HTR-8/SVneo (cell line): ENCODE data around the gene MYO9A.

Source experiments
- DNase-seq: peaks from one replicate; pipeline ENCODE4 v3.0.0; 2011; ENCODE audit warnings: low spot score, mixed read lengths; ENCODE audit not compliant: insufficient read length
- FAIRE-seq: peaks from 2 replicates; lab custom pipeline; 2011; peaks lifted over from hg19 to GRCh38; lab: Jason Lieb, UNC

The MYO9A gene, protein sequence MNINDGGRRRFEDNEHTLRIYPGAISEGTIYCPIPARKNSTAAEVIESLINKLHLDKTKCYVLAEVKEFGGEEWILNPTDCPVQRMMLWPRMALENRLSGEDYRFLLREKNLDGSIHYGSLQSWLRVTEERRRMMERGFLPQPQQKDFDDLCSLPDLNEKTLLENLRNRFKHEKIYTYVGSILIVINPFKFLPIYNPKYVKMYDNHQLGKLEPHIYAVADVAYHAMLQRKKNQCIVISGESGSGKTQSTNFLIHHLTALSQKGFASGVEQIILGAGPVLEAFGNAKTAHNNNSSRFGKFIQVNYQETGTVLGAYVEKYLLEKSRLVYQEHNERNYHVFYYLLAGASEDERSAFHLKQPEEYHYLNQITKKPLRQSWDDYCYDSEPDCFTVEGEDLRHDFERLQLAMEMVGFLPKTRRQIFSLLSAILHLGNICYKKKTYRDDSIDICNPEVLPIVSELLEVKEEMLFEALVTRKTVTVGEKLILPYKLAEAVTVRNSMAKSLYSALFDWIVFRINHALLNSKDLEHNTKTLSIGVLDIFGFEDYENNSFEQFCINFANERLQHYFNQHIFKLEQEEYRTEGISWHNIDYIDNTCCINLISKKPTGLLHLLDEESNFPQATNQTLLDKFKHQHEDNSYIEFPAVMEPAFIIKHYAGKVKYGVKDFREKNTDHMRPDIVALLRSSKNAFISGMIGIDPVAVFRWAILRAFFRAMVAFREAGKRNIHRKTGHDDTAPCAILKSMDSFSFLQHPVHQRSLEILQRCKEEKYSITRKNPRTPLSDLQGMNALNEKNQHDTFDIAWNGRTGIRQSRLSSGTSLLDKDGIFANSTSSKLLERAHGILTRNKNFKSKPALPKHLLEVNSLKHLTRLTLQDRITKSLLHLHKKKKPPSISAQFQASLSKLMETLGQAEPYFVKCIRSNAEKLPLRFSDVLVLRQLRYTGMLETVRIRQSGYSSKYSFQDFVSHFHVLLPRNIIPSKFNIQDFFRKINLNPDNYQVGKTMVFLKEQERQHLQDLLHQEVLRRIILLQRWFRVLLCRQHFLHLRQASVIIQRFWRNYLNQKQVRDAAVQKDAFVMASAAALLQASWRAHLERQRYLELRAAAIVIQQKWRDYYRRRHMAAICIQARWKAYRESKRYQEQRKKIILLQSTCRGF (N-terminal part only)

DNA sequence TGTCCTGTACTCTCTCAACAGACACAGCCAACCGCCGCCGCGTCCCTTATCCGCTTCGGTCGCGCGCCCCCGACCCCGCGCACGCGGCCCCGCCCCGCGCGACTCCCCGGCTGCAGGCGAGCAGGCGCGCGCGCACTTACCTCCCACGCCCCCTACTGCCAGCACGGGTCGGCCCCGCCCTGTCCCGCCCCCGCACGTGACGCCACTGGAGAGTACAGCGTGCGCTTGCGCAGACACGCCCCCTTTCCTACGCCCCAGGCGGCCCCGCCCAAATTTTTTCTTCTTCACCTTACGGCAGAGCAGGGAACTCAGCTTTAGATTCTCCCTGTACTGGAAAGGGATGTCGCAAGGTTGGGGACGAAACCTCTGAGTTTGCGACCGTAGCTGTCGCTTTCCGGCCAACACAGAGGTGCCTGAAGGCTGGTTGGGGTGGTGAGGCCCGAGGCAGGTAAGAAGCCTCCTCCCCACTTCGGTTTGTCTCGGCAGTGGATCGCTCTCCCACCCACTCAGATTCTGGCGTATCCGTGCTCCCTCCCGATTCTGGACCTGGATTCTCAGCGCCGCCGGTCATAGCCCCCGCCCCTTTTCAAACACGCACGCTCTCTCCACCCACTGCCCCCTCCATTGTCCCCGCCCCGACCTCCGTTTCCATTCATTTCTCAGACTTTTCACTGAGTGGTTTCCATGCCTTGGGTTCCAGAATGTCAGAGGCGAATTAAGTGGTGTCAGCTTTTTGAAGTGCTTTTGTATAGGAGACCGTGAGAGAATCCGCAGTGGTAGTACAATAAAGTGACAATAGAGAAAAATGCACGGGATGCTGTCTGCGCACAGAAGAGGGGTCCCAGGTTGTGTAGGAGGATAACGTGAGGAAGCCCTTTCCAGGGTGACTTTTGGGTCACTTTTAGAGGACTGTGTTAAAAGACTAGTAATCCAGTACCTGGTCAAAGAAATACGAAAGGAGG lies at the start of gene MYO9A, which contains the start of gene SENP8:
Gene MYO9A, minus strand, starts transcription at position 134 of the 962 bp plus-strand sequence. CDS start 71,587 bp downstream, outside the sequence.
Gene SENP8, plus strand, starts transcription at position 387 of the 962 bp plus-strand sequence. CDS start 21,221 bp downstream, outside the sequence.
- peak; percentile 99 for FAIRE-seq
- DNase-seq: peak; percentile 96

DNA sequence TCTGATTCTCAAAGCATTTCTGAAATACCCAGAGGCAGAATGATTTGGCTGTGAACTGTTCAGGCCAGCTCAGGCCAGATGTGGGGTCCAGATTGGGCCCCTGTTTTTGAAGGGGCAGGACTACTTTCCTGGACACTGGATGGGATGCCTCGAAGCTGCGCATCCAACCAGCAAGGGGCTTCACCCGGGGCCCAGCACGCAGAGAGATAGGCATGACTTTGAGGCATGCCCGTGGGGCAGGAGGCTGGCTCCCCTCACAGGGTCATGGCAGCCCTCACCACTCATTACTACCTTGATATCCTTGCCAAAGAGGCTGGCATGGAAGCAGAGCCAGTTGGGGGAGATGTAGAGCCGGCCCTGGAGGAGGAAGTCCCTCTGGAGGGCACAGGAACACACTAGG lies 49.5 kb upstream of the MYO9A start:
- no peak for DNase-seq
- FAIRE-seq: no peak

DNA sequence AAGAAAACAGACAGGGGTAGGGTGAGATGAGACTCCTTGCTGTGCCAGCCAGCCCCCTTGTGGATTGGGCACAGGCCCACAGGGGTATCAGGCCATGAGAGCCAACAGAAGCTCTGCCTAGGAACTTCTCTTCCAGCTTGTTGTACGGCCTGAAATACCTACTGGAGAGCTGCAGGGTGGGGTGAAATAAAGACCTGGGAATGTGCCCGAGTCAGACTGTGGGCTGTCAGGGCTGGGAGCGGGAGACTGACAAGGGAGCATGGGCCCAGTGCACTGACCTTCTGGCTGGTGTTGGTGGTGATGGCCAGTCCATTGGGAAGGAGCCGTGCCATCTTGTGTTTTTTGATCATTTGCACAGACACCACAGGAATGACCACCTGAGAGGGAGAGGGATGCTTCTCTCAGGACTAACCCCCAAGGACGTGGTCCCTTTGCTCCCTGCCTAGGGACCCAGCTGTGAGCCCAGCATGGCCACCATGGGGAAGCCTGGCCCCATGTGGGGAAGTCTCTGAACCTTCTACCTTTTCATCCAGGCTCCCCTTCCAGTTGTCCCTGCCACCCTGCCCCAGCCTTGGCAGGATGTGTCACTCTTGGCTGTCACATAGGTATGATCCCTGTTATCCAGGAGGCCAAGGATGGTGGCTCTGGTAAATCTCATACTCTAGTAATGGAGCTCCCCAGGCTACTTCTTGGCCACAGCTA lies 48.9 kb upstream of the MYO9A start:
- DNase-seq (no peak), FAIRE-seq (peak; percentile 33)

DNA sequence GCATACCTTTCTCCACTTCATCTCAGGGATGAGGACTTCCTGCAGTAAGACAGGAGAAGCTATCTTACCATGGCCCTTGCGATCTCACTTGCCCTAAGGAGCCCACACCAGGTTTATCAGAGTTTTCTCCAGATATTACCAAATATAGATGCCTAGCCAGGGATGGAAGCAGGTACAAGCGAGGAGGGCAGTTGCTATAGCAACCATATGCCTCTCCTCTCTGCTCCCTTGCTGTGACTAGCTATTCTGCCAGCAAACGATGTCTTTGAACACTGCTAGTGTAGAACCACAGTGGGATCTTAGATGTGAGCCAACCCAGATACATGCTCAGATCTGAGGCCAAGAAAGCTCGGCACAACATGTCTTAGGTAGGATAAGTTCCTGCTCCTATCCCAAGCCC lies 45.8 kb upstream of the MYO9A start:
- FAIRE-seq: no peak
- DNase-seq: no peak

DNA sequence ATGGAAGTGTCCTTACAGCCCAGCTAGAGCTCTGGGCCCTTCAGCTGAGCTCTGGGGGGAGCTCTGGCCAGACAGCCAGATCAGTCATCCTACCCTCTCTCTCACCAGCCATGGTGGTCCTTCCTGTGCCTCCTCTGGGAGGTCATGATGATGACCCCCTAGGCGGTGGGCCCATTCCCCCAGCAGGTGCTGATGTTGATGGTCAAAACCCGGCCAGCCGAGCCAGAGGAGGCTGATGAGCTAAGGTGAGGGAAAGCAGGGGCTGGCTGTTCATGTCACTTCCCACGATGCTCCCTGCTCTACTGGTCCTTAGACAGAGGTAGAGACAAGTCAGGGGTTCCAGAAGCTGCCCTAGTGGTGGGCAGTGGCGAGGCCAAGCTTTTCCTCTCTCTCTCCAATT lies 44.6 kb upstream of the MYO9A start:
- FAIRE-seq (no peak), DNase-seq (no peak)

DNA sequence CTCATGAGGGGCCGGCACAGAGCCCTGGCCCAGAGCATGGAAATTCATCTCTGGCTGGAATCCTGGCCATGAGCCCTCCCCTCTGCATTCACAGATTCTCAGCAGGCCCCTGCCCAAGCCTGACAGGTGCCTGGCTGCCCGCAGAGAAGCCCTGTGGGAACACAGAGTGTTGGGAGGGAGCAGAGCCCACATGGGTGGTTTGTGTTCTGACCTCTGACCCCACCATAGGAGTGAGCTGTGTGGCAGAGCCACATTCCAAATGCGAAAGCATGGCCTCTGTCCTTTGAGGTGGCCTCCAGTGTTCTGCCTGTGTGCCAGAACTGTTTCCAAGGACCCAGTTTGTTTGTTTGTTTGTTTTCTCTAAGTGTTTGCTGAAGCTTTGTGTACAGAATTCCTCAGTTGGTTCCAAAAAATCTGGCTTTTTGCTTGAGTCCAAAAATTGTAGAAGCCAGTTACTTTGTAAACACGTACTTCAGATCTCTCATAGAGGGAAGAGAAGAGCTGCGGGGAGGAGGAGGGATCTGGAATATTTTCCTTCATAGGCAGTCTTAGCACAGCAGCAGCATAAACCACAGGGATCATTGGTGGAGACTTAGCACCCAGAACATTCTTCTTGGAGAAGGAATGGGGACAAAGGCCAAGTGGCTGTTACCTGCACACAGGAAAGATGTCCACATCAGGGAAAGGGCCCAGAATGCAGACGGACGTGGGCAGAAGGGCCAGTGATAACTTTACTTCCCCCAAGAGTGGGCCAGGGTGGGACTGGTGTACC lies 43.6 kb upstream of the MYO9A start:
- FAIRE-seq (no peak), DNase-seq (no peak)

DNA sequence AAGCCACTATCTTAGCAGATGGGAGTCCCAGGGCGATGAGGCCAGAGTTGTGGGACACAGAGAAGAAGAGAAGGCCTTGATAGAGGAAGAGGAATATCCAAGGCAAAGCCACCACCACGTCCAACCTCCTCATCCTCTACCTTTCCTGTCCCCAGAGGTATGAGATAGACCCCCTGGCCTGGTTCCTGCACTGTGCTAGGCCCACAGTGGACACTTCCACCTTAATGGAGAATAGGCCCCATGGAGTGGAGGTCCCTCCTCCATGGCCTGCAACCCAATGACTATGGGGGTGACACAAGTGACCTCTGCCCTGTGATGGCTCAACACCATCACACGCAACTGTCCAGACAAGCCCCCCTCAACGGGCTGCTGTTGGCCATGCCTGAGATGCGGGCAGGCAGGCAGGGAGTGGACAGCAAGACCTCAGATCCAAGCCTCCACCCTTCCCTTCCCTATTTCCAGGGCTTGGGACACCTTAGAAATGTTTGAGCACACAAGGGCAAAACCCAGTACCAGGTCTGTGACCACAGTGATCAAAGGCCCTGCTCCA lies 42.8 kb upstream of the MYO9A start:
- FAIRE-seq: peak; percentile 54
- no peak for DNase-seq

DNA sequence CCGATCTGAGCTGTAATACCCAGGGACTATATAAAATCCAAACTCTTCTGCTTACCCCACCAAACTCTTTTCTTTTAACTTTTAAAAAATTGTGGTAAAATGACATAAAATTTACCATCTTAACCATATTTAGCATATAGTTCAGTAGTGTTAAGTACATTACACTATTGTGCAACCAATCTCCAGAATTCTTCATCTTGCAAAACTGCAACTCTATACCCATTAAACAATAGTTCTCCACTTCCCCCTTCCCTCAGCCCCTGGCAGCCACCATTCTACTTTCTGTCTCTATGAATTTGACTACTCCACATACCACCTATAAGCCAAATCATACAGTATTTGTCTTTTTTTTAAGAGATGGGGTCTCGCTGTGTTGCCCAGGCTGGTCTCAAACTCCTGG lies 39.0 kb upstream of the MYO9A start:
- no peak for DNase-seq
- no peak for FAIRE-seq

DNA sequence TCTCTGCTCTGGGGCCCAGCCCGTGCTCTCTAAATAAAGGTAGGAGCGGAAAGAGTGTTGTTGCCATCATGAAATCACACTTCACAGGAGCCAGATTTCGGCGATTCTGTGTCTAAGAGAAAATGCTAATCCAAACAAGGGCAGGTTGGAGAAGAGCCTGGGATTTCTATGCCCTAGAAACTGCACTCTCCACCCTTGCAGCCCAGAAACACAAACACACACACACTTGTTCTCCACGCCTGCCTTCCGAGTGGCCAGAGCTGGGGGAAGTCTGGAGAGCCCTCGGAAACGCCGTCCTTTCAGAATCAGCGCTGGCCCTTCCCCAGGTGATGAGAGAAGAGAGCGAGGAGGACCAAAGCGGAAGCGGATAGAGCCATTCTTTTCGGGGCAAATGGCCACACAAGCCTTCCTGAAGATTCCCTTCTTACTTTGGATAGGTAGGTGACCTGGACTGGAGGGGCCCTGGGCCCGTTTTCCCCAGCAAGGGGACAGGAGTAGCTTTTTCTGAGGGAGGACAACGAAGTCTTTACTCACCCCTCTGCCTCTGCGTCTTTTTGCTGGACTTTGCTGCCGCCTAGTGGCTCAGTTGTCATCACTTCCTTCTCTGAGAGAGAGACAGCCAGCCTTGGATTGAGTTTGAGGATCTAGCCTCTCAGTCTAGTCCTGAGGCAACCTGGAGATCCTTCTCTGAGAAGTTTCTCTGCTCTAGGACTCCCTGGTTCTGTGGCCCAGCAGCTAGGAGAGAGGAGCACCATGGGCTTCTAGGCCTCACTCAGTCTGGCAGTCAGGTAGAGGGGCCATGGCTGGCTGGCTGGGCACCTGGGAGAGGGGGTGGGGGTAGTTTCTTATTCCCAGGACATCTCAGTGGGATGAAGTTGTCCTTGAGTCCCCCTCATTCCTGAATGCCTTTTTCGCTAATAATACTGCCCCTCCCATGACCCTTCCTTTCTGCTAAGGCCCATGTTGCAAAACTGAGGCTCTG lies 38.0 kb upstream of the MYO9A start:
- peak; percentile 98 for FAIRE-seq
- DNase-seq: peak; percentile 93

DNA sequence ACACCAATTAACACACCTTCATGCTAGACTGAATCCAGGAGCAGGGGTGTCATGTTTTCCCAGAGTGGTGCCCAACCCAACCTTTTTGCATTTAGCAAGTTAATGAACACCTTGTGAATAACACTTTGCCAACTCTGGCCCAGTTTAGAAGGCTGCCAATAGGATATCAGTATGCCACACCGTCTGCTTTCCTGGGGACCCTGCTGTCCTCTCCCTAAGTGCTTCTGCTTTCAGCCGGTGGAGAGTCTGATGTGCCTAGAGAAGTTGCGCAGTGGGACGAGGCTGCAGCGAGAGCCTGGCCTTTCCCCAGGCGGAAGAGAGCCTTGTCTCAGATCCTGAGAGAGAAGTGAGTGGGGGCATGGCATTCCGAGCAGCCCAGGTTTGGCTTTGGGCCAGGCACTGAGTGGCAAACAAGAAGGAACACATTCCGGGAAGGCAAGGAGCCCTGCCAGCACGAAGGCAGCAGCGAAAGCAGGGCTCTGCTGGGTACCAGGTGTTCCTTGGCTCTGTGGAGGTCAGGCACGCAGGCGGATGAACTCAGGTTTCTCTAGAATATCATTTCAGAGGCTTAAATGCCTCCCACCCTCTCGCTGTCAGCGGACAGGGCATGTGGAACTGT lies 37.2 kb upstream of the MYO9A start:
- DNase-seq (peak; percentile 36), FAIRE-seq (peak; percentile 79)

DNA sequence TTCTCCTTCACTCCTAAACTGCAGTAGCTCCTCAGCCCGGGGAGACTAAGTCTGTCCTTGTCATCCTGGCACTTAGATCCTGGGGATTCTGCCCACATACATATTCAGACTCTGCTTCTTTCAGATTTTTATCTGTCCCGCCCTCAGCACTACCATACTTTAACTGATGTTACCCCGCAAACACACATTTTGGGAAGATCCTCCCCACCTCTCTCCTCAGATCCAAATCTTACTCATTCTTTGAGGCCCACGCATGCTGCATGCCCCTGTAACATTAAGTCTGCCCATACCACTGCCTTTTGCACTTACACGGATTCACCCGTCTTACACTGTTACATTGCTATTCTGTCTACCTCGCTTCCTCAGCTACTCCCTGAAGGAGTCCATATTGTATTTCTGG lies 36.4 kb upstream of the MYO9A start:
- FAIRE-seq (no peak), DNase-seq (no peak)

DNA sequence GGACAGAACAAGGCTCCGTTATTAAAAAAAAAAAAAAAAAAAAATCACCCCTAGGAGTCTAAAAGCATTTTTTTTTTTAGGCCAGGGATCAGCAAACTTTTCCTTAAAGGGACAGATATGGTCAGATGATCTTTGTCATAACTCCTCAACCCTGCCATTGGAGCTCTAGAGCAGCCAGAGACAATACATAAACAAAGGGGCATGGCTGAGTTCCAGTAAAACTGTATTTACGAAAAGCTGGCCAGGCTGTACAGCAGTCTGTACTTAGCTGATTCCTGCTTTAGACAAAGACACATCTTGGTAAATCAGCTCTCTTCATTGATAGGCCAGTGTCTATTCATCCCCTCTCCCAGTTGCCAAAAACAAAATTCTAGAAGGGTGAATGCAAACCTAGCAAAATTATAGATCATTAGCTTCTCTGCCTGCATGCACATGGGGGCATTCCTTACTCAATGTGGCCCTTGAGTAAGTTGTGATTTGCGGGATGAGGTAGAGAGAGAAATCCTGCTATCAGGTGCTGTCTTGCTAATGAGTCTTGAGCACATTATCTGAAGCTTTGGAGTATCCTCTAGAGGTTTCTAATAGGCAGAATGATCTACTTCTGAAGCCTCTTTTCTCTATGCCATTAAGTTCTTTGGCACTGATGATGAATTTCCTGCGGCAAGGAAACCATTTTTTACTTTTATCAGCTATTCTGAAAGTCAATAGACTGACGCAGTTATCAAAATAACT lies 35.5 kb upstream of the MYO9A start:
- DNase-seq: no peak
- no peak for FAIRE-seq

DNA sequence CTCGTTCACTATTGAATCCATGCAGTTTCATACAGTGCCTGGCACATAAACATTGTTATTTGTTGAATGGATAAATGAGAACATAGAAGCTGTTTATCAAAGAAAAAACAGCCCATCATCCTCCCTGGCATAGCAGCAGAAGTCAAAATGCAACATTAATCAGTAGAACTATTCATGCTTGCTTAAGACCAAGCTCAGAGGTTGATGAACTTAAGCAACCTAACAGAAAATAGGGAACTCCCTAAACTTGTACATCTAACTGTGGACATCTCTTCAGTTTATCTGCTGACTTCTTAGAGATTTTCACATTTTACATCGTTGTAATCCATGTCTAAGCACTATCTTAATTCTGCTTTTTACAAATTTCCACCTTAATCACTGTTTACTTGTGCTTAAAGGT lies 29.5 kb upstream of the MYO9A start:
- DNase-seq (no peak), FAIRE-seq (no peak)

DNA sequence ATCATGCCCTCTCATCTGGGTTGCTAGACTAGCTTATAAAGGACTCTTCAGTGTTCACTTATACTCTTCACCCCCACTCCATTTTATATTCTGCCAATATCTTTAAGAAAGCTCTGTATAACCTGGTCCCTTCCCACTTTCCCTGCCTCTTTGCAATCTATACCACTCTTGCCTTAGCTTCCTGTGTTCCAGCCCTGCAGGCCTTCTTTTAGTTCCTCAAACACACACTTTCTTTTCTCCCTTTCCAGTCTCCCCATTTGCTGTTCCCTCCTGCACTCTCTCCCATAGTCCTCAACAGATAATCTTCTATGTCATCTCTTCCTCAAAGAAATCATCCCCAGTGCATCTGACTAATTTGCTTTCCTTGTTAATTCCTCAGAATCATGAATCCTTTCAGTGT lies 29.0 kb upstream of the MYO9A start:
- FAIRE-seq: no peak
- no peak for DNase-seq

DNA sequence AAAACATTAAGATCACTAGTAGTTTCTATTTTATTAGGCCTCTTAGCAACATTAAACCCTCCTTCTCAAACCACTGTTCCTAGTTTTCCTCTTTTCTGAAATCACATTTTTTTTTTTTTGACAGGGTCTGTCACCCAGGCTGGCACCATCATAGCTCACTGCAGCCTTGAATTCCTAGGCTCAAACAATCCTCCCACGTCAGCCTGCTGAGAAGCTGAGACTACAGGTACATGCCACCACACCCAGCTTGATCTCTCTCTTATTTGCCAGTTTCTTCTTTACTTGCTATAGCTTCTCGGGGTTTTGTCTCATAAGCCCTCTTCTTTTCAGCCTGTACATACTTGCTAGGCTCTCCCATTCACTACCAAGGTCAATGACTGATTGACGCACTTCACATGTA lies 28.3 kb upstream of the MYO9A start:
- DNase-seq: no peak
- FAIRE-seq: no peak
